Right lobe of liver (tissue), 6 donors: ENCODE results near the gene SEPTIN5. TPM values are rescaled to one million over a fixed set of nuclear protein-coding genes. Genes with fewer than 3 reads are reported as not detected.

ENCODE experiments used
- ATAC-seq, 4 donors: fragments of 200-7000 bp; cut with Tn5 transposase; one replicate each; pipeline ENCODE4 v1.9.1; 2020; ENCODE audit warnings: mild to moderate bottlenecking in 4 of 4, moderate library complexity in 4 of 4
- DNase-seq, 3 donors: peaks; one replicate each; pipeline ENCODE4 v3.0.0-alpha.2; 2020
- H3K27ac ChIP-seq, 3 donors: fragments of 200-600 bp; one replicate each; pipeline ENCODE4 v1.8.0; 2022
- H3K27me3 ChIP-seq, 2 donors: fragments of 200-600 bp; one replicate each; pipeline ENCODE4 v1.8.0; 2022
- H3K36me3 ChIP-seq, 4 donors: fragments of 200-600 bp; sonication (generic) in 1 of 4; one replicate each; pipeline versions ENCODE4 v1.5.1 to v1.8.0; 2017 to 2022; ENCODE audit warnings: control low read depth in 1 of 4
- H3K4me1 ChIP-seq, 4 donors: fragments of 200-600 bp; sonication (generic) in 1 of 4; one replicate each; pipeline versions ENCODE4 v1.5.1 to v1.8.0; 2017 to 2022; ENCODE audit warnings: control low read depth in 1 of 4
- H3K4me3 ChIP-seq, 3 donors: fragments of 200-600 bp; one replicate each; pipeline ENCODE4 v1.8.0; 2022
- H3K9me3 ChIP-seq, 4 donors: fragments of 200-600 bp; sonication (generic) in 1 of 4; one replicate each; pipeline versions ENCODE4 v1.5.1 to v1.8.0; 2017 to 2022; ENCODE audit warnings: control low read depth in 1 of 4
- CTCF ChIP-seq, 4 donors: fragments of 200-600 bp in 3 of 4; fragments of 450-650 bp in 1 of 4; IDR thresholded peaks; one replicate each; pipeline versions ENCODE4 v1.5.1 to v1.8.0; 2016 to 2022; ENCODE audit warnings: antibody characterized with exemption in 4 of 4, mild to moderate bottlenecking in 2 of 4
- POLR2A ChIP-seq: fragments of 450-650 bp; IDR thresholded peaks from one replicate; pipeline ENCODE4 v1.6.1; 2017; ENCODE audit warnings: antibody characterized with exemption, mild to moderate bottlenecking
- WGBS: methylation state at CpG from one replicate; pipeline ENCODE4 v1.1.6; 2018; ENCODE audit warnings: low coverage, low lambda C conversion rate; ENCODE audit not compliant: insufficient coverage; ENCODE audit errors: missing lambda C conversion rate; 5-methylcytosine and 5-hydroxymethylcytosine counted together
- intact Hi-C, 2 donors: fragments of 100-400 bp; cut with DNase I; formaldehyde crosslinking; loops; one replicate each; pipeline versions ENCODE4 v1.11.2 to v1.14.1; 2022
- total RNA-seq, 6 experiments: library from RNA; depleted of rRNA in 2 of 6; stranded (reverse); fragments of >200 nt in 2 of 6; fragmentation: NEBNext Ultra II Directional in 3 of 6; extraction: Animal tissue kit (Norgen Biotek cat#: 25700) in 3 of 6; gene quantifications; one replicate each; pipeline versions ENCODE4 v1.1.0 to v1.2.4, GENCODE V29; 2016 to 2023
- donor health status: DM: no; HTN: yes; CAD: no.
- donor health status: DM: no; HTN: no; CAD: no.
- donor health status: DM: no; HTN: no; CAD: no.
- donor health status: DM: no; HTN: yes; CAD: no.
- donor health status: DM: no; HTN: yes; CAD: no.

SEPTIN5 gene
- total RNA-seq, 6 experiments from 2014 or later = 1.3 to 3.7 (median 2.1) TPM

- no CpG with 5 or more reads among the region's 12 CpGs for WGBS
- H3K4me1 ChIP-seq = no peaks in the 10 kb centered on the region
- intact Hi-C loops = no loop called here
- ATAC-seq (no peak), DNase-seq (no peak)
- H3K27me3 ChIP-seq = no peaks in the 10 kb centered on the region
- TF ChIP-seq POLR2A (no peak), CTCF (IDR thresholded peaks at IDR 0.05) (no peak)
- no peak overlapping the region for H3K4me3 ChIP-seq
- H3K9me3 ChIP-seq = no peaks in the 10 kb centered on the region
- H3K36me3 ChIP-seq = no peaks in the 10 kb centered on the region
- H3K27ac ChIP-seq = no peak overlapping the region
These were observed 33.2 kb downstream of the SEPTIN5 start for GRCh38 chr22:19747551-19747950.

- Histone ChIP-seq H3K36me3 (no peaks in the 10 kb centered on the region), H3K27ac (no peak overlapping the region), H3K4me3 (no peak overlapping the region), H3K27me3 (no peaks in the 10 kb centered on the region), H3K4me1 (no peaks in the 10 kb centered on the region), H3K9me3 (no peaks in the 10 kb centered on the region)
- intact Hi-C loops = no loop called here
- no peak for TF ChIP-seq POLR2A
- no peak for TF ChIP-seq CTCF (IDR thresholded peaks at IDR 0.05)
- 70% methylated on average over 3 of the region's 4 CpGs for WGBS
- DNase-seq = no peak
- no peak for ATAC-seq
These were observed 33.8 kb downstream of the SEPTIN5 start for GRCh38 chr22:19748139-19748538.

- Histone ChIP-seq H3K27me3 (no peaks in the 10 kb centered on the region), H3K27ac (no peak overlapping the region), H3K4me3 (no peak overlapping the region), H3K9me3 (no peaks in the 10 kb centered on the region), H3K4me1 (no peaks in the 10 kb centered on the region), H3K36me3 (no peaks in the 10 kb centered on the region)
- intact Hi-C loops = no loop called here
- no peak for TF ChIP-seq POLR2A
- TF ChIP-seq CTCF (IDR thresholded peaks at IDR 0.05) = no peak
- DNase-seq = no peak
- 41% methylated on average over 6 of the region's 15 CpGs for WGBS
- no peak for ATAC-seq
These were observed 34.8 kb downstream of the SEPTIN5 start for GRCh38 chr22:19748991-19749664.

GRCh38 chr22:19749876-19750275 is 35.6 kb downstream of the SEPTIN5 start:
- Histone ChIP-seq H3K9me3 (no peaks in the 10 kb centered on the region), H3K4me3 (no peak overlapping the region), H3K4me1 (no peaks in the 10 kb centered on the region), H3K27ac (no peak overlapping the region), H3K36me3 (no peaks in the 10 kb centered on the region), H3K27me3 (no peaks in the 10 kb centered on the region)
- intact Hi-C loops = loop anchor here (5.0 to 10.0 kb wide), 3 partner anchors 95 to 147 kb away; no protein-coding TSS in a partner anchor
- ATAC-seq (no peak), DNase-seq (no peak)
- TF ChIP-seq CTCF (IDR thresholded peaks at IDR 0.05) = no peak
- no peak for TF ChIP-seq POLR2A
- WGBS = 50% methylated on average over 1 of the region's 12 CpGs
